GM12874 (cell line): ENCODE measurements around the gene TRIM14.

Experiments used
- CTCF ChIP-seq: IDR thresholded peaks from 2 replicates; pipeline ENCODE4 v1.5.1; 2011; ENCODE audit warnings: low read depth, mild to moderate bottlenecking, control low read depth, low read length, moderate library complexity; ENCODE audit not compliant: insufficient read depth

Gene TRIM14

DNA sequence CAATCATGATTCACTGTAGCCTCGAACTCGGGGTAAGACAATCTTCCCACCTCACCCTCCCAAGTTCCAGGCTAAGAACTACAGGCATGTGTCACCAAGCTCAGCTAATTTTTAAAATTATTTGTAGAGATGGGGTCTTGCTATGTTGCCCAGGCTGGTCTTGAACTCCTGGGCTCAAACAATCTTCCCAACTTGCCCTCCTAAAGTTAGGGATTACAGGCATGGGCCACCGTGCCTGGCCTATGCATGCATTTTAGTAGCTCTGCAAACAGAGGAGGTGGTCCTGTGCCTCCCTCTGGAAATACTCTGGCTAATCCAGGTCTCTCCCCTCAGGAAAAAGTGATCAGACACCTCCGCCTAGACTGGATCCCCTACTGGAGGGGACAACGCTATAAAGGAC lies 21.5 kb upstream of the TRIM14 start:
- TF ChIP-seq CTCF, result no peak

DNA sequence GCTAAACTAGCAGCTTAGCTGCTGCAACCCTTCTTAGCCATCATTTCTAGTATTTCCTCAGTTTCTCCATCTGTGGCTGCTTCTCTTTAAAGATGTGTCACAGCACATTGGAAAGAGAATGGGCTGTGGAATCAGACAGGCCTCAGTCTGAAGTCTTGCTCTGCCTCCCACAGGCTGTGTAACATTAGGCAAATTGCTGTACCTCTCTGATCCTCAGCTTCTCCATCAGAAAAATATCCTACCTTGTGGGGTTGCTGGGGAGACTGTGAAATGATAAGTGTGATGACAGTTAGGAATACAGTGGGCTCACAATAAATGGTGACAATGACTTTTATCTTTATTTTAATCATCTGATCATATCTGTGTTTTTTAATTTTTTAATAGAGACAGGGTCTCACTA lies 17.5 kb upstream of the TRIM14 start:
- TF ChIP-seq CTCF, result no peak

DNA sequence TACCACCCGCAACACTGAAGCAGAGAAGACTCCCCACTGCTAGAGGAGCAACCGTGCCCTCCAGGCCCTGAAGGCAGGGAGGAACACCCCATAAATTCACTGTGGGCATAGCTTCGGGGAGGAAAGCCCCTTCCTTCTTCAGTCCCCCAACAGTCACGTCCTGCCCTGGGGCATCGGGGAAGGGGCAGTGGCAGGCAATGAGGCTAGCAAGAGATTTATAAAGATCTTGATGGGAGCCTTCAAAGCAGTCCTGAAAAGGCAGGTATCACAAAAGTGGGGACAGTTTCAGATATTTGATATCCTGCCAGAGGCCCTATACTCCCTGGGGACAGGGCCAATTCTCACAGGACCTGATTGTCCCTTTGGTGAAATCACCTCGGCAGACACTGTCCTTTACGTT lies 16.9 kb upstream of the TRIM14 start:
- no peak for TF ChIP-seq CTCF

DNA sequence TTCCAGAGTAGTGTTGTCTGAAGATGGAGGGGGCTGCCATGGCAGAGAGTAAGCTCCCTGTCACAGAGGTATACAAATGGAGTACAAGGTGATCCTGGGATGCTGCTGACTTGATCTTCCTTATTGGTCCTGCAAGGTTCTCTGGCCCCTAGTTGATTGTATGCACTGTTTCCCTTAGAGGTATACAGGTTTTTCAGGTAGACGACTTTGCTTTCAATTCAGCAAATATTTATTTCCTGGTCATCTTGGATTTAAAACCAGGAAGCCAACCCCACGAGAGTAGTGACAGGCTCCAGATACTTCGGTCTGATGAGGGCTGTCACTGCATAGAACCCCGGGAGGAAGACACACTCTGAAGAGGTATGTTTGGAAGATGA lies 16.5 kb upstream of the TRIM14 start:
- TF ChIP-seq CTCF, result no peak

DNA sequence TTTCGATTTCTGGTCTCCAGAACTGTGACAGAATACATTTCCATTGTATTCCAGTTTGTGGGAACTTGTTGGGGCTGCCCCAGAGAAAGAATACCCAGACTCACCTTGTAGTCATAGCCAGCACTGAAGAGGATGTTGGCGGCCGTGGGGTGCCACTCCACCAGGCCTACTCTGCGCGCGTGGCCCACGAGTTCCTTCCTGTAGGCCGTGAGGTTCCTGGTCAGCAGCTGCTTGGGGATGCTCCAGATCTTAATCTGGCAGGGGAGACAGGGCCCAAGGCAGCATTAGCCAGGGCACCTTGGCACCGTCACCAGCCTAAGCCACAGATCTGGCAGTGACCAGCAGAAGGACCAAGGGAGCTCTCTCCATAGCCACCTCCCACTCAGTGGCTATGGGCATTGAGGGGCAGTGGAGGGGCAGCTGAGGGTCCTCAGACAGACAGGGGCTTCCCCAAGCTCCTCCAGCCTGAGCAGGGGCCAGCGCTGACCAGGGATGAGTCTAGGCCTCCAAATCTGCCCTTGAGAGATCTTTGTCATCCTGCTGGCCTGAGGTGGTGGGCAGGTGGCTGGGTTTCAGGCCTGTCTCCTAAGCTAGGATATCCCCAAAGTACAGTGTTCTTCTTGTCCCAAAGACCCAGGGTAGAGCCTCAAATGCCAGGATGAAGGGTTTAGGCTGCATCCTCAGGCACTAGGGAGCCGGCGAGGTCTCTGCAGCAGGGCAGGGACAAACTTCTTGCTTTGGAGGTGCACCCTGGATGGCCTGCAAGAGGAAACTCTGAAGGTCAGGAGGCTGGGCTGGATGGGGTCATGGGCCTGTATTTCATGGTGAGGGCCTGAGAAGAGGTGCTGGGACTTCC lies 15.9 kb upstream of the TRIM14 start:
- no peak for TF ChIP-seq CTCF

DNA sequence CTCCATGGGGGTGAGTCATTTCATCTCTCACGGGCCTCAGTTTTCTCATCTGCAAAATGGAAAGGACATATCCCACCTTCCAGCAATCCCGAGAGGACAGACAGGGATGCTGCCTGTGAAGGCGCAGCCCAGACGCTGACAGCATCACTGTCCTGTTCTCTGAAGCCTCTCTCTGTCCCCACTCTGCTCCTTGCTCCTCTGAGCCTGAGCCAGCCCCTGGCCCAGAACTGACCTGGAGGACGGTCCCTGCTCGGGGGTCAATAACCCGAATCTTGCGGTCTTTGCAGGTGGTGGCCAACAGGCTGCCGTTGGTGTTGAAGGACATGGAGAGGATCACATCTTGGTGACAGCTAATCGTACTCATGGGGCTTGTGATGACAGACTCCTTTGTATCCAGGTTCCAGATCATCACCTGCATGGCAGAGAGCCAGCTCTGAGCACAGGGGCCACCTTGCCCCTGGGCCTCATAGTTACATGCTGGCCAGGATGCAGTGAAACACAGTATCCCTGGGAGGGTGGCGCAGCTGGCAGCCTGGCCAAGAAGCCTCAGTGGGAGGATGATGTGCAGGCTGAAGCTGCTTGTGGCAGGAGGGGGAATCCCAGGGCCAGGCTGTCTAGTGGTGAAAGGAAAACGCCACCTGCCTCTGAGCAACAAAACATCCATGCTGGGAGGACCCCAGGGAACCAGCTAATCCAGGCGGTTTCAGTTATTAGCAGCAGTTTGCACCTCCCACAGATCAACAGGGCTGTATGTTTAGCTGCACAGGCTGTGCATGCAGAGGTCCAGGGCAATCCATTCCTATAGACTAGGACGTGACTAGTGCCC lies 14.0 kb upstream of the TRIM14 start:
- no peak for TF ChIP-seq CTCF

DNA sequence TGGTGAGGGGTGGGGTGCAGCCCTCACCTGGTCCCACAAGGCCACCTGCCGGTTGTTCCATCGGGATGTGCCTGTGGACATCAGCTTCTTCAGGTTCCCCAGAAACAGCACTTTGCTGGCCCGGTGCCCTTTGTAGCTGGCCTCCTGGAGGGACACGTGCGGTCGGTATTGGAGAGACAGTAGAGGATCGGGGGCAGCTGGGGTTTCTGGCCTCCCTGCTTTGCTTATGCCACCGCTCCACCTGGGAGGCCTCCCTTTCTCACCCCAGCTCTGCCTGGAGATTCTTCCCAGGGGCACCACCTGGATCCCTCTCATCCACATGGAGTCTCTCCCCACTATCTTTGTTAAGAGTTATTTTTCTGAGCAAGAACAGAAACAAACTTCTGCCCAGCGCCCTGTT lies 13.1 kb upstream of the TRIM14 start:
- no peak for TF ChIP-seq CTCF
